GM23338 (cell line): ENCODE data around the gene REXO5. TPM values are rescaled to one million over a fixed set of nuclear protein-coding genes. Genes with fewer than 3 reads are reported as not detected.

ENCODE experiments used
- ATAC-seq: fragments of 200-7000 bp; cut with Tn5 transposase; 3 replicates; pipeline ENCODE4 v1.9.1; 2020
- DNase-seq: peaks from one replicate; pipeline ENCODE4 v3.0.0-alpha.2; 2015; ENCODE audit warnings: low spot score
- H2AFZ ChIP-seq: fragments of 200-600 bp; sonication (generic); 2 replicates; pipeline ENCODE4 v1.8.0; 2016; ENCODE audit warnings: antibody characterized with exemption, mild to moderate bottlenecking, moderate library complexity
- H3F3A ChIP-seq: fragments of 200-600 bp; sonication (generic); replicated peaks from 2 replicates; pipeline ENCODE4 v1.8.0; 2017; ENCODE audit warnings: antibody characterized with exemption, mixed run types, low read depth
- H3K27ac ChIP-seq: fragments of 200-600 bp; sonication (generic); 2 replicates; pipeline ENCODE4 v1.6.1; 2016; ENCODE audit warnings: low read depth
- H3K27me3 ChIP-seq: fragments of 200-600 bp; sonication (generic); 2 replicates; pipeline ENCODE4 v1.8.0; 2016; ENCODE audit warnings: mild to moderate bottlenecking, mixed run types, moderate library complexity; ENCODE audit not compliant: insufficient read depth
- H3K36me3 ChIP-seq: fragments of 200-600 bp; sonication (generic); 2 replicates; pipeline ENCODE4 v1.8.0; 2016; ENCODE audit warnings: mild to moderate bottlenecking; ENCODE audit not compliant: insufficient read depth
- H3K4me1 ChIP-seq: fragments of 200-600 bp; sonication (generic); 2 replicates; pipeline ENCODE4 v1.8.0; 2016; ENCODE audit warnings: mild to moderate bottlenecking, moderate library complexity; ENCODE audit not compliant: insufficient read depth
- H3K4me2 ChIP-seq: fragments of 200-600 bp; sonication (generic); 2 replicates; pipeline ENCODE4 v1.7.1; 2017; ENCODE audit warnings: mixed run types
- H3K4me3 ChIP-seq: fragments of 200-600 bp; sonication (generic); 2 replicates; pipeline ENCODE4 v1.6.1; 2016; ENCODE audit warnings: mixed run types
- H3K79me2 ChIP-seq: fragments of 200-600 bp; sonication (generic); replicated peaks from 2 replicates; pipeline ENCODE4 v1.8.0; 2017; ENCODE audit warnings: mild to moderate bottlenecking; ENCODE audit not compliant: insufficient read depth
- H3K9me2 ChIP-seq: fragments of 200-600 bp; sonication (generic); 2 replicates; pipeline ENCODE4 v1.8.0; 2017; ENCODE audit not compliant: insufficient read depth
- H4K20me1 ChIP-seq: fragments of 200-600 bp; sonication (generic); replicated peaks from 2 replicates; pipeline ENCODE4 v1.8.0; 2017; ENCODE audit warnings: mild to moderate bottlenecking; ENCODE audit not compliant: insufficient read depth
- H3K27ac Mint-ChIP-seq: 2 replicates; pipeline ENCODE4 v1.8.0; 2020; ENCODE audit warnings: inconsistent platforms, mild to moderate bottlenecking, moderate library complexity, mixed read lengths
- H3K27me3 Mint-ChIP-seq: 3 replicates; pipeline ENCODE4 v1.8.0; 2022; ENCODE audit warnings: low read depth, mild to moderate bottlenecking, moderate library complexity, mixed read lengths, inconsistent platforms; ENCODE audit not compliant: insufficient read depth, poor library complexity
- H3K36me3 Mint-ChIP-seq: 3 replicates; pipeline ENCODE4 v1.8.0; 2021; ENCODE audit warnings: low read depth, mild to moderate bottlenecking, inconsistent platforms, moderate library complexity, mixed read lengths
- H3K4me1 Mint-ChIP-seq: 3 replicates; pipeline ENCODE4 v1.8.0; 2020; ENCODE audit warnings: mild to moderate bottlenecking, inconsistent platforms, mixed read lengths
- H3K4me3 Mint-ChIP-seq: 3 replicates; pipeline ENCODE4 v1.8.0; 2021; ENCODE audit warnings: moderate library complexity, mild to moderate bottlenecking, inconsistent platforms, mixed read lengths
- H3K9me3 Mint-ChIP-seq: 3 replicates; pipeline ENCODE4 v1.8.0; 2020; ENCODE audit warnings: moderate library complexity, mild to moderate bottlenecking, inconsistent platforms, mixed read lengths
- CREB1 ChIP-seq: fragments of 250-450 bp; sonication (Bioruptor Pico); IDR thresholded peaks from 2 replicates; pipeline ENCODE4 v1.5.0; 2020; ENCODE audit warnings: low read depth, mild to moderate bottlenecking, moderate library complexity
- POLR2AphosphoS5 ChIP-seq: IDR thresholded peaks from 2 replicates; pipeline ENCODE4 v1.6.1; 2016; ENCODE audit warnings: antibody characterized with exemption, low read depth
- polyA plus RNA-seq: library from polyadenylated mRNA; unstranded; fragments of >200 nt; fragmentation: Nextera tagmentation; extraction: Ambion mirVana; gene quantifications from 2 replicates; pipeline ENCODE4 v1.2.1, GENCODE V29; 2016
- total RNA-seq: library from RNA; depleted of rRNA; stranded (reverse); fragments of >200 nt; shearing (Covaris generic); gene quantifications from 2 replicates; pipeline ENCODE4 v1.2.3, GENCODE V29; 2014
- TF ChIP-seq, protein P1 (sequence below), 2 experiments: fragments of 200-600 bp in 1 of 2; sonication (generic) in 1 of 2; conservative IDR thresholded peaks; 2 replicates each; pipeline versions ENCODE4 v1.5.1 to v1.6.1; 2016 to 2017; ENCODE audit warnings: antibody characterized with exemption in 2 of 2, low read depth in 2 of 2, mild to moderate bottlenecking in 2 of 2, moderate library complexity in 1 of 2
- TF ChIP-seq, protein P2 (sequence below): IDR thresholded peaks from 2 replicates; pipeline ENCODE4 v1.6.1; 2016; ENCODE audit warnings: antibody characterized with exemption
- TF ChIP-seq, protein P3 (sequence below): IDR thresholded peaks from one replicate; pipeline ENCODE4 v1.6.1; 2018; ENCODE audit warnings: antibody characterized with exemption; ENCODE audit not compliant: unreplicated experiment

Gene REXO5
- total and polyA plus RNA-seq, 2 experiments from 2014 or later = 6.5 to 6.9 TPM

DNA sequence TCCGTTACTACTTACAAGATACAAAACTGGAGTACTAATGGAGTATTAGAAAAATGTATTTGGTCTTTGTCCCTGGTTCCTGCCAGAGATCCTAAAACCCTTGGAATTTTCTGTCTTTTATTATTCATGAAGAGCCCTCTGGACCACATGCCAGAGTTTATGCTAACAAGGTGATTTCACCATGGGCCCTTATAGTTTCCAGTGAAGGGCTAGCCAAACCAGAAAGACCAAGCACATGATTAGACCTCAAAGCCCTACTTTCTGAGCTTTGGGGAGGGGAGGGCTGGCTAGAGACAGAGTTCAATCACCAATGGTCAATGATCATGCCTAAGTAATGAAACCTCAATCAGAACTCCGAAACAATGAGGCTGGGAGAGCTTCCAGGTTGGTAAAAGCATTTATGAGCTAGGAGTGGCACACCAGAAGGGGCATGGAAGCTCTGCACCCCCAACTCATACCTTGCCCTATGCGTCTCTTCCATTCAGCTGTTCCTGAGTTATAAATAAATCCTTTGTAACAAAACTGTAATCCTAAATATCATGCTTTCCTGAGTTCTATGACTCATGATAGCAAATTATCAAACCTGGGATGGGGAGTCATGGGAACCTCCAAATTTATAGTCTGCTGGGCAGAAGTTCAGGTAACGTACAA lies 83.4 kb downstream of the REXO5 start (continued):
- TF ChIP-seq, protein P1, sequence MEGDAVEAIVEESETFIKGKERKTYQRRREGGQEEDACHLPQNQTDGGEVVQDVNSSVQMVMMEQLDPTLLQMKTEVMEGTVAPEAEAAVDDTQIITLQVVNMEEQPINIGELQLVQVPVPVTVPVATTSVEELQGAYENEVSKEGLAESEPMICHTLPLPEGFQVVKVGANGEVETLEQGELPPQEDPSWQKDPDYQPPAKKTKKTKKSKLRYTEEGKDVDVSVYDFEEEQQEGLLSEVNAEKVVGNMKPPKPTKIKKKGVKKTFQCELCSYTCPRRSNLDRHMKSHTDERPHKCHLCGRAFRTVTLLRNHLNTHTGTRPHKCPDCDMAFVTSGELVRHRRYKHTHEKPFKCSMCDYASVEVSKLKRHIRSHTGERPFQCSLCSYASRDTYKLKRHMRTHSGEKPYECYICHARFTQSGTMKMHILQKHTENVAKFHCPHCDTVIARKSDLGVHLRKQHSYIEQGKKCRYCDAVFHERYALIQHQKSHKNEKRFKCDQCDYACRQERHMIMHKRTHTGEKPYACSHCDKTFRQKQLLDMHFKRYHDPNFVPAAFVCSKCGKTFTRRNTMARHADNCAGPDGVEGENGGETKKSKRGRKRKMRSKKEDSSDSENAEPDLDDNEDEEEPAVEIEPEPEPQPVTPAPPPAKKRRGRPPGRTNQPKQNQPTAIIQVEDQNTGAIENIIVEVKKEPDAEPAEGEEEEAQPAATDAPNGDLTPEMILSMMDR (conservative IDR thresholded peaks at IDR 0.05; ENCODE audit: low read depth in 2 of 2) = no peak

DNA sequence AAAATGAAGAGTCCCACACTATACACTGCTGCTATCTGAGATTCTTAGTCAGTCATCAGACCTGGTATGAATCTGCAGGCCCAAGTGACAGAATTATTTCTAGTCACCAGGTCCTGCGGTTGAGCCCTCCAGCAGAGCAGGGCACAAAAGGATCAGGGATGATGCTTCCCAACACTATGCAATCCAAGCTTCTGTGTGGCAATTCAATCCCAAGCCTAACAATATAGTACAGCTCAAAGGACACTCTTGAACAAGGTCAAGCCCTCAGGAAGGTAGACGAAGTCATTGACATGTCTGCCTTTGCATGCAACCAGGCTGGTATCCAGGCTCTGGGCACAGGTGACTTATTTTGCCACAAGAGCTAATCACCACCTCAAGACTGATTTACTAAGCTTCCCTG lies 88.1 kb downstream of the REXO5 start:
- peaks cover 23% of the 10 kb centered on the region for H4K20me1 ChIP-seq

More for the DNA sequence above, 88.1 kb downstream of the REXO5 start:
- no peak overlapping the region for H3K4me3 Mint-ChIP-seq
- ATAC-seq (no peak), DNase-seq (no peak)
- H3K27me3 Mint-ChIP-seq = peaks cover 4% of the 10 kb centered on the region
- H3F3A ChIP-seq = no peaks in the 10 kb centered on the region
- no peaks in the 10 kb centered on the region for H3K9me3 Mint-ChIP-seq
- no peak overlapping the region for H2AFZ ChIP-seq
- peaks cover 29% of the 10 kb centered on the region for H3K36me3 Mint-ChIP-seq
- no peaks in the 10 kb centered on the region for H3K9me2 ChIP-seq
- H3K27ac Mint-ChIP-seq = no peak overlapping the region
- no peaks in the 10 kb centered on the region for H3K27me3 ChIP-seq
- no peak overlapping the region for H3K27ac ChIP-seq
- peaks cover 10% of the 10 kb centered on the region for H3K36me3 ChIP-seq
- H3K4me1 Mint-ChIP-seq = peaks cover 30% of the 10 kb centered on the region
- TF ChIP-seq CREB1 (CRISPR knock-in tag) (no peak), POLR2AphosphoS5 (no peak)
- TF ChIP-seq, protein P2, sequence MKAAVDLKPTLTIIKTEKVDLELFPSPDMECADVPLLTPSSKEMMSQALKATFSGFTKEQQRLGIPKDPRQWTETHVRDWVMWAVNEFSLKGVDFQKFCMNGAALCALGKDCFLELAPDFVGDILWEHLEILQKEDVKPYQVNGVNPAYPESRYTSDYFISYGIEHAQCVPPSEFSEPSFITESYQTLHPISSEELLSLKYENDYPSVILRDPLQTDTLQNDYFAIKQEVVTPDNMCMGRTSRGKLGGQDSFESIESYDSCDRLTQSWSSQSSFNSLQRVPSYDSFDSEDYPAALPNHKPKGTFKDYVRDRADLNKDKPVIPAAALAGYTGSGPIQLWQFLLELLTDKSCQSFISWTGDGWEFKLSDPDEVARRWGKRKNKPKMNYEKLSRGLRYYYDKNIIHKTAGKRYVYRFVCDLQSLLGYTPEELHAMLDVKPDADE = no peak
- TF ChIP-seq, protein P3, sequence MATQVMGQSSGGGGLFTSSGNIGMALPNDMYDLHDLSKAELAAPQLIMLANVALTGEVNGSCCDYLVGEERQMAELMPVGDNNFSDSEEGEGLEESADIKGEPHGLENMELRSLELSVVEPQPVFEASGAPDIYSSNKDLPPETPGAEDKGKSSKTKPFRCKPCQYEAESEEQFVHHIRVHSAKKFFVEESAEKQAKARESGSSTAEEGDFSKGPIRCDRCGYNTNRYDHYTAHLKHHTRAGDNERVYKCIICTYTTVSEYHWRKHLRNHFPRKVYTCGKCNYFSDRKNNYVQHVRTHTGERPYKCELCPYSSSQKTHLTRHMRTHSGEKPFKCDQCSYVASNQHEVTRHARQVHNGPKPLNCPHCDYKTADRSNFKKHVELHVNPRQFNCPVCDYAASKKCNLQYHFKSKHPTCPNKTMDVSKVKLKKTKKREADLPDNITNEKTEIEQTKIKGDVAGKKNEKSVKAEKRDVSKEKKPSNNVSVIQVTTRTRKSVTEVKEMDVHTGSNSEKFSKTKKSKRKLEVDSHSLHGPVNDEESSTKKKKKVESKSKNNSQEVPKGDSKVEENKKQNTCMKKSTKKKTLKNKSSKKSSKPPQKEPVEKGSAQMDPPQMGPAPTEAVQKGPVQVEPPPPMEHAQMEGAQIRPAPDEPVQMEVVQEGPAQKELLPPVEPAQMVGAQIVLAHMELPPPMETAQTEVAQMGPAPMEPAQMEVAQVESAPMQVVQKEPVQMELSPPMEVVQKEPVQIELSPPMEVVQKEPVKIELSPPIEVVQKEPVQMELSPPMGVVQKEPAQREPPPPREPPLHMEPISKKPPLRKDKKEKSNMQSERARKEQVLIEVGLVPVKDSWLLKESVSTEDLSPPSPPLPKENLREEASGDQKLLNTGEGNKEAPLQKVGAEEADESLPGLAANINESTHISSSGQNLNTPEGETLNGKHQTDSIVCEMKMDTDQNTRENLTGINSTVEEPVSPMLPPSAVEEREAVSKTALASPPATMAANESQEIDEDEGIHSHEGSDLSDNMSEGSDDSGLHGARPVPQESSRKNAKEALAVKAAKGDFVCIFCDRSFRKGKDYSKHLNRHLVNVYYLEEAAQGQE = no peak
- H3K4me1 ChIP-seq = peaks cover 26% of the 10 kb centered on the region
- H3K4me2 ChIP-seq = no peak overlapping the region
- no peak overlapping the region for H3K4me3 ChIP-seq
- peaks cover 95% of the 10 kb centered on the region for H3K79me2 ChIP-seq
